COLO668 (cell line): ENCODE results near the gene MSH6.

Experiments used
- DNase-seq: peaks from one replicate; lab custom pipeline; 2025; ENCODE audit not compliant: unreplicated experiment; lab: John Stamatoyannopoulos, UW

MSH6 gene

GRCh38 chr2:47778698-47779425, 4.1 kb upstream of the MSH6 start:
- no peak for DNase-seq

GRCh38 chr2:47779426-47779790, 3.5 kb upstream of the MSH6 start:
- no peak for DNase-seq

- DNase-seq, result peak; percentile 22
Measured at GRCh38 chr2:47782381-47782670, 619 bp upstream of the MSH6 start.

- DNase-seq, result peak; percentile 81
Measured at GRCh38 chr2:47783486-47784351, 774 bp downstream of the MSH6 start.

GRCh38 chr2:47784352-47784851, 1.5 kb downstream of the MSH6 start:
- DNase-seq, result peak; percentile 28

GRCh38 chr2:47785986-47786385, 3.0 kb downstream of the MSH6 start:
- DNase-seq, result peak; percentile 14

- DNase-seq, result no peak
Measured at GRCh38 chr2:47796090-47796697, 13.2 kb downstream of the MSH6 start.

GRCh38 chr2:47798631-47799030, 15.7 kb downstream of the MSH6 start:
- no peak for DNase-seq

- DNase-seq, result no peak
Measured at GRCh38 chr2:47799031-47799609, 16.2 kb downstream of the MSH6 start.

- no peak for DNase-seq
Measured at GRCh38 chr2:47801118-47801517, 18.2 kb downstream of the MSH6 start.

GRCh38 chr2:47803363-47803762, 20.4 kb downstream of the MSH6 start:
- no peak for DNase-seq

GRCh38 chr2:47803770-47804169, 20.8 kb downstream of the MSH6 start:
- no peak for DNase-seq

GRCh38 chr2:47805850-47806249, 22.9 kb downstream of the MSH6 start:
- no peak for DNase-seq

GRCh38 chr2:47808614-47809013, 25.7 kb downstream of the MSH6 start:
- no peak for DNase-seq

- no peak for DNase-seq
Measured at GRCh38 chr2:47809903-47810302, 27.0 kb downstream of the MSH6 start.

GRCh38 chr2:47810850-47811249, 27.9 kb downstream of the MSH6 start:
- no peak for DNase-seq

GRCh38 chr2:47811668-47812067, 28.7 kb downstream of the MSH6 start:
- no peak for DNase-seq

- no peak for DNase-seq
Measured at GRCh38 chr2:47815764-47816163, 32.8 kb downstream of the MSH6 start.

GRCh38 chr2:47818777-47819176, 35.8 kb downstream of the MSH6 start:
- DNase-seq, result no peak

GRCh38 chr2:47819834-47820233, 36.9 kb downstream of the MSH6 start:
- DNase-seq, result no peak

- DNase-seq, result no peak
Measured at GRCh38 chr2:47822518-47822917, 39.6 kb downstream of the MSH6 start.

GRCh38 chr2:47833516-47833968, 50.6 kb downstream of the MSH6 start:
- DNase-seq, result no peak
